ENCODE measurements around the gene CHCHD2.

DNA sequence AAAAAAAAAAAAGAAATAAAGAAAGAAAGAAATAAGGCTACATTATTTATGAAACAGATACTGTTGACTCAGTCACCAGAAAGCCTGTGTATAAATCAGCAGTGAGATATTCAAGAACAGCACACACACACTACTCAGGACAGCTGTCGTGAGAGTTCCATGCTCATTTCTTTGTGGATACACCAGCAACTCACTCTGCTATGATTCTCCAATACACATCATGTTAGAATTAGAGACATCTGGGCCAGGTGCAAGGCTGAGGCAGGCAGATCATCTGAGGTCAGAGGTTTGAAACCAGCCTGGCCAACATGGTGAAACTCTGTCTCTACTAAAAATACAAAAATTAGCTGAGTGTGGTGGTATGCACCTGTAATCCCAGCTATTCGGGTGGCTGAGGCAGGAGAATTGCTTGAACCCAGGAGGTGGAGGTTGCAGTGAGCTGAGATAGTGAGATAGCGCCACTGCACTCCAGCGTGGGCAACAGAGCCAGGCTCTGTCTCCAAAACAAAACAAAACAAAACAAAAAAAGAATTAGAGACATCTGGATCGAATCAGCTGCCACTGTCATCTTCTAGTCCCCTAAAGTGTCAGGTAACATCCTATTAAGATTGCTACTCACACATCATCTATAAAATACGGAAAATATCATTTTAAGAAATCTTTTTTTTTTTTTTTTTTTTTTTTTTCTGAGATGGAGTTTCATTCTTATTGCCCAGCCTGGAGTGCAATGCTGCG lies 21.1 kb upstream of the CHCHD2 start:
- TF ChIP-seq SP1 (CRISPR knock-in tag; IDR thresholded peaks at IDR 0.05), result no peak
- TF ChIP-seq, protein P1, sequence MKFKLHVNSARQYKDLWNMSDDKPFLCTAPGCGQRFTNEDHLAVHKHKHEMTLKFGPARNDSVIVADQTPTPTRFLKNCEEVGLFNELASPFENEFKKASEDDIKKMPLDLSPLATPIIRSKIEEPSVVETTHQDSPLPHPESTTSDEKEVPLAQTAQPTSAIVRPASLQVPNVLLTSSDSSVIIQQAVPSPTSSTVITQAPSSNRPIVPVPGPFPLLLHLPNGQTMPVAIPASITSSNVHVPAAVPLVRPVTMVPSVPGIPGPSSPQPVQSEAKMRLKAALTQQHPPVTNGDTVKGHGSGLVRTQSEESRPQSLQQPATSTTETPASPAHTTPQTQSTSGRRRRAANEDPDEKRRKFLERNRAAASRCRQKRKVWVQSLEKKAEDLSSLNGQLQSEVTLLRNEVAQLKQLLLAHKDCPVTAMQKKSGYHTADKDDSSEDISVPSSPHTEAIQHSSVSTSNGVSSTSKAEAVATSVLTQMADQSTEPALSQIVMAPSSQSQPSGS (CRISPR knock-in tag; IDR thresholded peaks at IDR 0.05), result no peak
- TF ChIP-seq, protein P2, sequence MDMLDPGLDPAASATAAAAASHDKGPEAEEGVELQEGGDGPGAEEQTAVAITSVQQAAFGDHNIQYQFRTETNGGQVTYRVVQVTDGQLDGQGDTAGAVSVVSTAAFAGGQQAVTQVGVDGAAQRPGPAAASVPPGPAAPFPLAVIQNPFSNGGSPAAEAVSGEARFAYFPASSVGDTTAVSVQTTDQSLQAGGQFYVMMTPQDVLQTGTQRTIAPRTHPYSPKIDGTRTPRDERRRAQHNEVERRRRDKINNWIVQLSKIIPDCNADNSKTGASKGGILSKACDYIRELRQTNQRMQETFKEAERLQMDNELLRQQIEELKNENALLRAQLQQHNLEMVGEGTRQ (CRISPR knock-in tag; IDR thresholded peaks at IDR 0.05), result no peak
- TF ChIP-seq TEAD2 (tag; IDR thresholded peaks at IDR 0.05), result no peak
- no peak for TF ChIP-seq HNRNPUL1 (IDR thresholded peaks at IDR 0.05; ENCODE audit: low read length)
- TF ChIP-seq EP300 (IDR thresholded peaks at IDR 0.05; ENCODE audit: low read length), result no peak
- no peak for TF ChIP-seq EZH2 (IDR thresholded peaks at IDR 0.05; ENCODE audit: borderline replicate concordance, low read depth, low read length)
- TF ChIP-seq ZNF282 (CRISPR knock-in tag; IDR thresholded peaks at IDR 0.05), result no peak
- TF ChIP-seq RFX5 (IDR thresholded peaks at IDR 0.05; ENCODE audit: low read depth, low read length), result no peak
- no peak for TF ChIP-seq HDAC6 (IDR thresholded peaks at IDR 0.05; ENCODE audit: low read depth, low read length)

All from K562 (cell line).